PC-3 (cell line): ENCODE measurements around the gene CAPN12. TPM values are rescaled to one million over a fixed set of nuclear protein-coding genes. Genes with fewer than 3 reads are reported as not detected.

Experiments used
- ATAC-seq: fragments of 200-7000 bp; cut with Tn5 transposase; 2 replicates; pipeline ENCODE4 v1.9.1; 2020; ENCODE audit warnings: mild to moderate bottlenecking, moderate library complexity
- BruUV-seq: library from RNA; stranded (reverse); fragments of 400-500 nt; replicated peaks from 2 replicates; lab custom pipeline; 2021; lab: Mats Ljungman, UMichigan
- CTCF ChIA-PET: fragments of 300-600 bp; sonication (Branson Sonifier 250); formaldehyde crosslinking; loops from one replicate; lab custom pipeline; 2022; ENCODE audit warnings: antibody characterized with exemption; lab: Charles Lee
- POLR2A ChIA-PET: fragments of 300-600 bp; sonication (Branson Sonifier 250); formaldehyde crosslinking; loops from one replicate; lab custom pipeline; 2022; ENCODE audit warnings: antibody characterized with exemption; ENCODE audit not compliant: unreplicated experiment; lab: Charles Lee
- DNase-seq: peaks from one replicate; pipeline ENCODE4 v3.0.0-alpha.2; 2015
- H2AFZ ChIP-seq: fragments of 300-600 bp; sonication (generic); 2 replicates; pipeline ENCODE4 v1.6.0; 2016; ENCODE audit warnings: antibody characterized with exemption, low read length
- H3F3A ChIP-seq: fragments of 300-600 bp; sonication (generic); one replicate; pipeline ENCODE4 v1.6.0; 2017; ENCODE audit warnings: antibody characterized with exemption, low read length, control low read depth, mild to moderate bottlenecking; ENCODE audit not compliant: unreplicated experiment
- H3K27ac ChIP-seq: fragments of 300-600 bp; sonication (generic); 2 replicates; pipeline ENCODE4 v1.5.1; 2016; ENCODE audit warnings: mild to moderate bottlenecking, low read length
- H3K27me3 ChIP-seq: fragments of 300-600 bp; sonication (generic); 2 replicates; pipeline ENCODE4 v1.6.1; 2016; ENCODE audit warnings: low read length, mixed read lengths
- H3K36me3 ChIP-seq: fragments of 300-600 bp; sonication (generic); 2 replicates; pipeline ENCODE4 v1.6.1; 2016; ENCODE audit warnings: low read depth, mixed run types, low read length, mixed read lengths
- H3K4me1 ChIP-seq: fragments of 300-600 bp; sonication (generic); 2 replicates; pipeline ENCODE4 v1.5.1; 2016; ENCODE audit warnings: low read length; ENCODE audit not compliant: insufficient read depth
- H3K4me2 ChIP-seq: fragments of 300-600 bp; sonication (generic); 2 replicates; pipeline ENCODE4 v1.6.0; 2016; ENCODE audit warnings: low read length
- H3K4me3 ChIP-seq: fragments of 300-600 bp; sonication (generic); 2 replicates; pipeline ENCODE4 v1.5.1; 2016; ENCODE audit warnings: mild to moderate bottlenecking, low read length, mixed read lengths
- H3K79me2 ChIP-seq: fragments of 300-600 bp; sonication (generic); 2 replicates; pipeline ENCODE4 v1.6.1; 2017; ENCODE audit warnings: low read length, mixed read lengths
- H3K9ac ChIP-seq: fragments of 300-600 bp; sonication (generic); 2 replicates; pipeline ENCODE4 v1.6.0; 2016; ENCODE audit warnings: mild to moderate bottlenecking, low read length
- H3K9me2 ChIP-seq: fragments of 300-600 bp; sonication (generic); replicated peaks from 2 replicates; pipeline ENCODE4 v1.6.1; 2016; ENCODE audit warnings: mixed run types, low read length, mixed read lengths
- H3K9me3 ChIP-seq: fragments of 300-600 bp; sonication (generic); 2 replicates; pipeline ENCODE4 v1.6.1; 2016; ENCODE audit warnings: low read length, mixed read lengths
- H4K20me1 ChIP-seq: fragments of 300-600 bp; sonication (generic); 2 replicates; pipeline ENCODE4 v1.6.1; 2016; ENCODE audit warnings: low read length, mixed read lengths
- CTCF ChIP-seq: fragments of 300-600 bp; sonication (generic); conservative IDR thresholded peaks from 2 replicates; pipeline ENCODE4 v1.5.1; 2017; ENCODE audit warnings: antibody characterized with exemption, low read depth, mild to moderate bottlenecking, low read length
- EZH2 ChIP-seq: fragments of 300-600 bp; sonication (generic); IDR thresholded peaks from one replicate; pipeline ENCODE4 v1.6.1; 2017; ENCODE audit warnings: antibody characterized with exemption, mild to moderate bottlenecking, low read length; ENCODE audit not compliant: unreplicated experiment
- EZH2phosphoT487 ChIP-seq: fragments of 300-600 bp; sonication (generic); IDR thresholded peaks from 2 replicates; pipeline ENCODE4 v1.6.1; 2018; ENCODE audit warnings: mild to moderate bottlenecking, antibody characterized with exemption, low read length, borderline replicate concordance
- intact Hi-C: fragments of 100-400 bp; cut with micrococcal nuclease; formaldehyde crosslinking; loops from 2 replicates; pipeline ENCODE4 v1.9.0; 2023
- total RNA-seq: library from RNA; depleted of rRNA; stranded (reverse); fragments of >200 nt; gene quantifications from 2 replicates; pipeline ENCODE4 v1.2.3, GENCODE V29; 2014

The CAPN12 gene
- total RNA-seq, 1 experiment from 2014 or later: 3.8 TPM

- TF ChIP-seq EZH2 (no peak), CTCF (no peak), EZH2phosphoT487 (no peak)
- H3K9me2 ChIP-seq: no peaks in the 10 kb centered on the region
- H3K4me3 ChIP-seq: no peak overlapping the region
- H3K9me3 ChIP-seq: no peaks in the 10 kb centered on the region
- no peaks in the 10 kb centered on the region for H3K27me3 ChIP-seq
- intact Hi-C loops: no loop called here
- DNase-seq: no peak
- no peaks in the 10 kb centered on the region for H3K36me3 ChIP-seq
- H3F3A ChIP-seq: no peaks in the 10 kb centered on the region
- H3K4me2 ChIP-seq: no peak overlapping the region
- no peaks in the 10 kb centered on the region for H3K4me1 ChIP-seq
- H3K27ac ChIP-seq: no peak overlapping the region
- no peaks in the 10 kb centered on the region for H4K20me1 ChIP-seq
- CTCF ChIA-PET: no interaction called here
- no peaks in the 10 kb centered on the region for H3K79me2 ChIP-seq
- ATAC-seq: no peak
- no peak overlapping the region for H2AFZ ChIP-seq
- H3K9ac ChIP-seq: no peak overlapping the region
- POLR2A ChIA-PET: no interaction called here
- no TSS peak for BruUV-seq
These were observed 600 bp upstream of the CAPN12 start for GRCh38 chr19:38744874-38745273.

GRCh38 chr19:38743394-38744297, 628 bp downstream of the CAPN12 start:
- Histone ChIP-seq H3K27ac (no peak overlapping the region), H3K27me3 (no peaks in the 10 kb centered on the region), H3K36me3 (no peaks in the 10 kb centered on the region), H3K79me2 (no peaks in the 10 kb centered on the region), H3K9ac (no peak overlapping the region), H3K4me2 (no peak overlapping the region), H4K20me1 (no peaks in the 10 kb centered on the region), H3K9me2 (no peaks in the 10 kb centered on the region), H2AFZ (no peak overlapping the region), H3K4me1 (no peaks in the 10 kb centered on the region), H3K9me3 (no peaks in the 10 kb centered on the region), H3F3A (no peaks in the 10 kb centered on the region), H3K4me3 (no peak overlapping the region)
- intact Hi-C loops: no loop called here
- TF ChIP-seq CTCF: no peak
- no peak for TF ChIP-seq EZH2phosphoT487
- no peak for TF ChIP-seq EZH2
- ChIA-PET POLR2A (no interaction called here), CTCF (no interaction called here)
- DNase-seq: no peak
- no TSS peak for BruUV-seq
- ATAC-seq: no peak

- DNase-seq: no peak
These were observed 1.4 kb downstream of the CAPN12 start for GRCh38 chr19:38742906-38743305.

More at GRCh38 chr19:38742906-38743305, 1.4 kb downstream of the CAPN12 start:
- BruUV-seq: no TSS peak
- TF ChIP-seq CTCF (no peak), EZH2 (no peak), EZH2phosphoT487 (no peak)
- ChIA-PET CTCF (no interaction called here), POLR2A (no interaction called here)
- H3K9me3 ChIP-seq: no peaks in the 10 kb centered on the region
- H3K9ac ChIP-seq: no peak overlapping the region
- H4K20me1 ChIP-seq: no peaks in the 10 kb centered on the region
- no peaks in the 10 kb centered on the region for H3K9me2 ChIP-seq
- H3K4me1 ChIP-seq: no peaks in the 10 kb centered on the region
- no peak overlapping the region for H2AFZ ChIP-seq
- H3K27me3 ChIP-seq: no peaks in the 10 kb centered on the region
- no peaks in the 10 kb centered on the region for H3F3A ChIP-seq
- no peaks in the 10 kb centered on the region for H3K79me2 ChIP-seq
- H3K4me2 ChIP-seq: no peak overlapping the region
- no peak overlapping the region for H3K27ac ChIP-seq
- intact Hi-C loops: no loop called here
- H3K4me3 ChIP-seq: no peak overlapping the region
- no peak for ATAC-seq
- H3K36me3 ChIP-seq: no peaks in the 10 kb centered on the region
